Keratinocyte (primary cell): ENCODE data around the gene PEDS1. TPM values are rescaled to one million over a fixed set of nuclear protein-coding genes. Genes with fewer than 3 reads are reported as not detected.

Experiments
- DNase-seq: peaks from one replicate; pipeline ENCODE4 v3.0.0-alpha.2; 2011; ENCODE audit warnings: low read depth, missing footprints, low spot score
- FAIRE-seq: peaks from 2 replicates; lab custom pipeline; 2011; peaks lifted over from hg19 to GRCh38; lab: Jason Lieb, UNC
- H2AFZ ChIP-seq: 2 replicates; pipeline ENCODE4 v1.6.0; 2012; ENCODE audit warnings: low read length, control low read depth, inconsistent platforms; ENCODE audit not compliant: control insufficient read depth
- H3K27ac ChIP-seq: 2 replicates; pipeline ENCODE4 v1.5.1; 2011; ENCODE audit warnings: low read length; ENCODE audit not compliant: control insufficient read depth, insufficient read depth
- H3K27me3 ChIP-seq: 3 replicates; pipeline ENCODE4 v1.6.0; 2011; ENCODE audit warnings: low read length; ENCODE audit not compliant: control insufficient read depth, insufficient read depth; ENCODE audit errors: extremely low read depth
- H3K36me3 ChIP-seq, 2 experiments: 2 replicates in 1 of 2; 3 replicates in 1 of 2; pipeline ENCODE4 v1.5.1; 2011; ENCODE audit warnings: low read length in 2 of 2, mild to moderate bottlenecking in 1 of 2; ENCODE audit not compliant: control insufficient read depth in 2 of 2, insufficient read depth in 2 of 2; ENCODE audit errors: extremely low read depth in 1 of 2
- H3K4me1 ChIP-seq: 3 replicates; pipeline ENCODE4 v1.5.1; 2011; ENCODE audit warnings: low read length; ENCODE audit not compliant: control insufficient read depth, insufficient read depth; ENCODE audit errors: extremely low read depth
- H3K4me2 ChIP-seq: 3 replicates; pipeline ENCODE4 v1.6.0; 2011; ENCODE audit warnings: low read depth, low read length; ENCODE audit not compliant: control insufficient read depth, insufficient read depth; ENCODE audit errors: extremely low read depth
- H3K4me3 ChIP-seq, 3 experiments: fragments of 200-600 bp in 1 of 3; sonication (generic) in 1 of 3; 2 replicates in 2 of 3; 3 replicates in 1 of 3; pipeline ENCODE4 v1.5.1; 2011 to 2016; ENCODE audit warnings: low read length in 3 of 3, mild to moderate bottlenecking in 3 of 3, control low read depth in 2 of 3, inconsistent platforms in 1 of 3, low read depth in 1 of 3, mixed read lengths in 1 of 3, mixed run types in 1 of 3, moderate library complexity in 1 of 3; ENCODE audit not compliant: control insufficient read depth in 2 of 3, insufficient read depth in 2 of 3; ENCODE audit errors: extremely low read depth in 1 of 3
- H3K79me2 ChIP-seq: 2 replicates; pipeline ENCODE4 v1.6.0; 2012; ENCODE audit warnings: low read length; ENCODE audit not compliant: control insufficient read depth, insufficient read depth
- H3K9ac ChIP-seq: 3 replicates; pipeline ENCODE4 v1.6.0; 2011; ENCODE audit warnings: low read length; ENCODE audit not compliant: control insufficient read depth, insufficient read depth; ENCODE audit errors: extremely low read depth
- H3K9me1 ChIP-seq: 3 replicates; pipeline ENCODE4 v1.6.0; 2011; ENCODE audit warnings: low read length; ENCODE audit not compliant: control insufficient read depth, insufficient read depth; ENCODE audit errors: extremely low read depth
- H3K9me3 ChIP-seq: 2 replicates; pipeline ENCODE4 v1.5.1; 2012; ENCODE audit warnings: low read depth, low read length; ENCODE audit not compliant: control insufficient read depth
- H4K20me1 ChIP-seq: 3 replicates; pipeline ENCODE4 v1.6.0; 2011; ENCODE audit warnings: low read length; ENCODE audit not compliant: control insufficient read depth, insufficient read depth; ENCODE audit errors: extremely low read depth
- EZH2 ChIP-seq: IDR thresholded peaks from one replicate; pipeline ENCODE4 v1.6.1; 2012; ENCODE audit warnings: inconsistent platforms, mild to moderate bottlenecking, low read length, moderate library complexity
- dilution Hi-C: fragments of 300-500 bp; cut with MboI; formaldehyde crosslinking; loops from one replicate; pipeline ENCODE4 v1.7.0; 2020; ENCODE audit warnings: low sequenced_read_pairs; ENCODE audit not compliant: extremely low pct_ligation_motif_present
- polyA plus RNA-seq, 5 experiments: library from polyadenylated mRNA; depleted of rRNA in 3 of 5; stranded (reverse) in 3 of 5; stranded (forward) in 1 of 5; unstranded in 1 of 5; fragments of >200 nt; gene quantifications; 1 replicate in 1 of 5; 2 replicates in 3 of 5; 3 replicates in 1 of 5; pipeline versions ENCODE4 v1.2.1 to v1.2.3, GENCODE V29; 2011 to 2012; ENCODE audit warnings: missing spikeins in 2 of 5, low read depth in 1 of 5, low replicate concordance in 1 of 5
- TF ChIP-seq, protein P1 (sequence below), 3 experiments: IDR thresholded peaks in 1 of 3; conservative IDR thresholded peaks in 1 of 3; optimal IDR thresholded peaks in 1 of 3; 2 replicates in 2 of 3; 3 replicates in 1 of 3; pipeline versions ENCODE3 to v1.5.1; 2011; ENCODE audit warnings: low read length in 3 of 3, mild to moderate bottlenecking in 3 of 3, moderate library complexity in 2 of 3, control low read depth in 1 of 3, inconsistent platforms in 1 of 3; ENCODE audit not compliant: insufficient read depth in 2 of 3; ENCODE audit errors: extremely low read depth in 1 of 3

PEDS1 gene
- polyA plus RNA-seq, 1 donor (not counting 4 experiments of a cell fraction or from before 2014, with no cell fraction given): 48.7 TPM

DNA sequence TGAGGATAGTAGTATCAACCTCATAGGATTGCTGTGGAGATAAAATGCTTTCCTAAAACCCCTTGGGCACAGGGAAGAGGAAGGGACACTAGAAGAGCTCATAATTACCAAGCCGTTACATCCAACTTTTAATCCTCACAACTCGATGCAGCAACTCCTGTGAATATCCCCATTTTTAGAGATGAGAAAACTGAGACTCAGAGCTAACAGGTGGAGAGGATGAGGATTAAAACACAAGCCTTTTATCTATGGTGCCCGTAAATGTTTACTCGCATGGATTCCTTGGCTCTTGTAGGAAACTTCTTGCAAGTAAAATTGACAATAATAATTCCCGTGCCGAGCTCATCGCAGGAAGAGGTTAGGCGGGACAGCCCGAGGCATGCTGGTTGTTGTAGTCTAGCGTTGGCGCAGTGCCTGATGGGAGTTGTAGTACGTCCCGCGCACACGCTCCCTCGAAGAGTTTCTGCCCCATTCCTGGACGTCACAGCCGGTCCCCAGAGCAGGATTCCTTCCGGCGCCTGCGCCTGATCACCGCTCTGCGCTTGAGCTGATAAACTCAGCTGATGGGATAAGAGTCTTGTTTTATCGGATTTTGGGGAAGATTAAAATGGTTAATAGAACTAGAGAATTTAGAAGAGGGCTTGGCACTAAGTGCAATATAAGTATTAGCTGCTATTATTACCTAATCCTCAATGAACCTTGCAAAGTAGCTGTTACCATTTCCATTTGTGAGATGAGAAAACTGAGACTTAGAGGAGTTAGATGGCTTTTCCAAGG, 37.7 kb downstream of the PEDS1 start:
- H3K4me2 ChIP-seq: peak overlapping the region; percentile 89
- peaks cover 30% of the 10 kb centered on the region for H3K4me1 ChIP-seq
- dilution Hi-C loops: no loop called here
- peak overlapping the region; percentile 54 for H3K27ac ChIP-seq
- TF ChIP-seq, protein P1, sequence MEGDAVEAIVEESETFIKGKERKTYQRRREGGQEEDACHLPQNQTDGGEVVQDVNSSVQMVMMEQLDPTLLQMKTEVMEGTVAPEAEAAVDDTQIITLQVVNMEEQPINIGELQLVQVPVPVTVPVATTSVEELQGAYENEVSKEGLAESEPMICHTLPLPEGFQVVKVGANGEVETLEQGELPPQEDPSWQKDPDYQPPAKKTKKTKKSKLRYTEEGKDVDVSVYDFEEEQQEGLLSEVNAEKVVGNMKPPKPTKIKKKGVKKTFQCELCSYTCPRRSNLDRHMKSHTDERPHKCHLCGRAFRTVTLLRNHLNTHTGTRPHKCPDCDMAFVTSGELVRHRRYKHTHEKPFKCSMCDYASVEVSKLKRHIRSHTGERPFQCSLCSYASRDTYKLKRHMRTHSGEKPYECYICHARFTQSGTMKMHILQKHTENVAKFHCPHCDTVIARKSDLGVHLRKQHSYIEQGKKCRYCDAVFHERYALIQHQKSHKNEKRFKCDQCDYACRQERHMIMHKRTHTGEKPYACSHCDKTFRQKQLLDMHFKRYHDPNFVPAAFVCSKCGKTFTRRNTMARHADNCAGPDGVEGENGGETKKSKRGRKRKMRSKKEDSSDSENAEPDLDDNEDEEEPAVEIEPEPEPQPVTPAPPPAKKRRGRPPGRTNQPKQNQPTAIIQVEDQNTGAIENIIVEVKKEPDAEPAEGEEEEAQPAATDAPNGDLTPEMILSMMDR (optimal IDR thresholded peaks at IDR 0.05 in 1 of 3, IDR thresholded peaks at IDR 0.05 in 1 of 3, conservative IDR thresholded peaks at IDR 0.05 in 1 of 3; ENCODE audit: extremely low read depth in 1 of 3, insufficient read depth in 2 of 3, low read length in 3 of 3): no peak
- no peaks in the 10 kb centered on the region for H3K27me3 ChIP-seq
- no peaks in the 10 kb centered on the region for H3K9me3 ChIP-seq
- H3K9me1 ChIP-seq: peaks cover 5% of the 10 kb centered on the region
- H3K36me3 ChIP-seq: peaks cover 0 to 4% of the 10 kb centered on the region in 2 experiments
- peak overlapping the region; percentile 79 for H2AFZ ChIP-seq
- H3K9ac ChIP-seq: peak overlapping the region; percentile 73
- peak overlapping the region; percentile 42 to 71 (median 70) for H3K4me3 ChIP-seq
- peaks cover 14% of the 10 kb centered on the region for H4K20me1 ChIP-seq
- H3K79me2 ChIP-seq: peaks cover 29% of the 10 kb centered on the region
- DNase-seq: peak; percentile 95
- peak; percentile 83 for FAIRE-seq

DNA sequence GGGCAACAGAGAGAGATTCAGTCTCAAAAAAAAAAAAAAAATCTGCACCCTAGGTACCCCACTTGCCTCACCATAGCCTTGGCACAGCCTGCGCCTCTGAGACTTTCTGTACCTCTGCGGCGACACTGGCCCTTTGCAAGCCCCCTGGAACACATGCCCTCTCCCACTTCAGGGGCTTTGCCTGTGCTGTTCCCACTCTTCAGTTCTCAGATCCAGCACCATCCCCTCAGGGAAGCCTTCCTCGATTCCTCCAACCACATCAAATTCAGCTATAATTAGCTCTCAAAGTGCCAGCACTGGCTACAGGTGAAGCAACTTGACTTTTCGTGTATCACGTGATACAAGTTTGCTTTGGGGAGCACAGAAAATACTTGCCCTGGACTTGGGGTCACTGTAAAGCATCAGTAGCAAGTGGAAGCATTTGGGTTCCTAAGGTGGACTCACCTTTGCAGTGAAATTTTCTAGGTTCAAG, 38.4 kb downstream of the PEDS1 start:
- Histone ChIP-seq H3K4me3 (peak overlapping the region; percentile 42 to 71 (median 70)), H3K4me1 (peaks cover 37% of the 10 kb centered on the region), H3K27ac (peak overlapping the region; percentile 54), H2AFZ (peak overlapping the region; percentile 79), H3K9me3 (no peaks in the 10 kb centered on the region), H4K20me1 (peaks cover 20% of the 10 kb centered on the region), H3K4me2 (peak overlapping the region; percentile 89), H3K79me2 (peaks cover 36% of the 10 kb centered on the region), H3K27me3 (no peaks in the 10 kb centered on the region), H3K9ac (peak overlapping the region; percentile 73), H3K9me1 (peaks cover 7% of the 10 kb centered on the region), H3K36me3 (peaks cover 0 to 9% of the 10 kb centered on the region in 2 experiments)
- dilution Hi-C loops: no loop called here
- DNase-seq (no peak), FAIRE-seq (no peak)
- TF ChIP-seq, protein P1 (optimal IDR thresholded peaks at IDR 0.05 in 1 of 3, IDR thresholded peaks at IDR 0.05 in 1 of 3, conservative IDR thresholded peaks at IDR 0.05 in 1 of 3; ENCODE audit: extremely low read depth in 1 of 3, insufficient read depth in 2 of 3, low read length in 3 of 3): no peak
- no peak for TF ChIP-seq EZH2
